Erythroblast (primary cell): ENCODE measurements around the gene CGREF1.

Experiments
- GATA1 ChIP-seq: IDR thresholded peaks from 2 replicates; pipeline ENCODE4 v1.6.1; 2011; ENCODE audit warnings: low read depth, mild to moderate bottlenecking, control low read depth, low read length, moderate library complexity
- POLR2A ChIP-seq: IDR thresholded peaks from 2 replicates; pipeline ENCODE4 v1.6.1; 2011; ENCODE audit warnings: mild to moderate bottlenecking, low read length

DNA sequence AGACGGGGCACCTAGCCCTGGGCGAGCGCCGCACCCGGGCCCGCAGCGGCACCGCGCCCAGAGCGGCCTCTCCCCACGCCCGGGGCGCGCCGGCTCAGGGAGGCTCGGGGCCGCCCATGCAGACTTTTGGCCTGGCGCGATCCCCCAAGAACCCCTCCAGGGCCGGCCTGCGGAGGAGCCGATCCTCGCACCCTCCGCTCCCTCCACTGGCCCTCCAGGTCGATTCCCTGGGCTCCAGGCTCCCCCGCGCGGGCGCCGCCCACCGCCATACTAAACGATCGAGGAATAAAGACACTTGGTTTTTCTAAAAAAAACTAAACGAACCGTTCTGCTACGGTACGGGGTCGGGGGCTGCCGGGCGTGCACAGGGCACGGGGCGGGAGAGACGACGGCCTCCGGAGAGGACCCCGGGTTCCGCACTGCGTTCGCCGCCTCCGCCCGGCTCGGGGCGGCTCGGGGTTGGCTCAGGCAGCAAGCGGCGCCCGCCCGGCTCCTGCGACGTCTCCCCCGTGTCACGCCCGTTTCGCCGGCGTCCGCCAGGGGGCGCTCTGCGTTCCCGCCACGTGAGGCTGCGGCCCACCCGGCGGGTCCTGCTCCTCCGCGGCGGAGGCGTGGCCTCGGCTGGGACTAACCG is 32.7 kb downstream of the CGREF1 start:
- TF ChIP-seq POLR2A = peak; percentile 57
- no peak for TF ChIP-seq GATA1
